GM18526 (cell line): ENCODE results near the gene ACAP2.

Source experiments
- POLR2A ChIP-seq: IDR thresholded peaks from 3 replicates; pipeline ENCODE4 v1.6.1; 2011; ENCODE audit not compliant: insufficient read length; ENCODE audit errors: extremely low read depth

The ACAP2 gene

DNA sequence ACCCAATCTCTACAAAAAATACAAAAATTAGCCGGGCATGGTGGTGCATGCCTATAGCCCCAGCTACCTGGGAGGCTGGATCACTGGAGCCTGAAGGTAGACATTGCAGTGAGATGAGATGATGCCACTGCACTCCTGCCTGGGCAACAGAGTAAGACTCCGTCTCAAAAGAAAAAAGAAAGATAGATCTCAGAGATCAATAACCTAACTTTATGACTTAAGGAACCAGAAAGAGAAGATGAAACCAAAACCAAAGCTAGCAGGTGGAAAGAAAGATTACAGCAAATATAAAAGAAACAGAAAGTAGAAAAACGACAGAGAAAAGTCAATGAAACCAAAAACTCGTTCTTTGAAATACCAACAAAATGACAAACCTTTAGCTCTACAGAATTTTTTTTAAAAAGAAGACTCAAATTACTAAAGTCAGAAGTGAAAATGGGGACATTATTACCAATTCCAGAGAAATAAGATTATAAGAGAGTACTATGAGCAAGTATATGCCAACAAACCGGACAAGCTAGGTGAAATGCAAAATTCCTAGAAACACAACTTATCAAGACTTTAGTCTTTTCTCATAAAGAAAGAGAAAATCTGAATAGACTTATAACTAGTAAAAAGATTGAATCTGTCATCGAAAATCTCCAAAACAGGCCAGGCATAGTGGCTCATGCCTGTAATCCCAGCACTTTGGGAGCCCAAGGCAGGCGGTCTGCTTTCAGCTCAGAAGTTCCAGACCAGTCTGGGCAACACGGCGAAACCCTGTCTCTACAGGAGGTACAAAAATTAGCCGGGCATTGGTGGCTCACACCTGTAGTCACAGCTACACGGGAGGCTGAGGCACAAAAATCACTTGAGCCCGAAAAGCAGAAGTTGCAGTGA, 35.0 kb downstream of the ACAP2 start:
- TF ChIP-seq POLR2A, result no peak

- no peak for TF ChIP-seq POLR2A
Observed at GRCh38 chr3:195405651-195406050, 37.2 kb downstream of the ACAP2 start.

DNA sequence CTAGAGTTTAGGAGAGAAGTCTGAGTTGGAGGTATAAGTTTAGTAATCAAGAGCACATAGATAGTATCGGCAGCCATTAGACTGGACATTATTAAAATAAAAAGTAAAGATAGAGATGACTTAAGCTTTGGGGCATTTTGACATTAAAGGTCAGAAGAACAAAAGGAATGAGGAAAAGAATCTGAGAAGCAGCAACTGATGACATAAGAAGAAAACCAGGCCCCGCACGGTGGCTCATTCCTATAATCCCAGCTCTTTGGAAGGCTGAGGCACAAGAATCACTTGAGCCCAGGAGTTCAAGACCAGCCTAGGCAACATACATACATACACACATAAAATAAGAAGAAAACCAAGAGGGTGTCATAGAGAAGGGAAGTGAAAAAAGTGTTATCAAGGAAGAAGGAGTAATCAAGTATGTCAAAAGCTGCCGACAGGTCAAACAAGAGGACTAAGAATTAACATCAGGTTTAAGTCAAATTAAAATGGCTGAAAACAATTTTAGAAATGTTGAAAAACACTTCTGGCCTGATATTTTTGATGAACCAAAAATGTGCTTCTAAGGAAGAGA, 38.9 kb downstream of the ACAP2 start:
- no peak for TF ChIP-seq POLR2A

DNA sequence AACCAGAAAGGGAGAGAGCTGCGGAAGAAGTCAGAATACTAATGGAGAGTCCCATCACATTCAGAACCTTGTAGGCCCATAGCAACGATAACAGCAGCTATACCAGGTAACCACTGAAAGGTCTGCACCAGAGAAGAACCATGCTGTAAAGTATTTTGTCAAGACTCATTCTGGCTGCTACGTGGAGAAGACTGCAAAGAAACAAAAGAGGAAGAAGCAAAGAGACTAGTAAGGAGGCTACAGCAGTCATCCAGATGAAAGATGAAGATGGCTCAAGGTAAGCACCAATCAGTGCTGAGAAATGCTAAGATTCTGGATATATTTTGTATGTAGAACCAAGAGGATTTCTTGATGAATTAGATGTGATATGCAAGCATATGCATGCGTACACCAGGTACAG, 39.6 kb downstream of the ACAP2 start:
- TF ChIP-seq POLR2A, result no peak

DNA sequence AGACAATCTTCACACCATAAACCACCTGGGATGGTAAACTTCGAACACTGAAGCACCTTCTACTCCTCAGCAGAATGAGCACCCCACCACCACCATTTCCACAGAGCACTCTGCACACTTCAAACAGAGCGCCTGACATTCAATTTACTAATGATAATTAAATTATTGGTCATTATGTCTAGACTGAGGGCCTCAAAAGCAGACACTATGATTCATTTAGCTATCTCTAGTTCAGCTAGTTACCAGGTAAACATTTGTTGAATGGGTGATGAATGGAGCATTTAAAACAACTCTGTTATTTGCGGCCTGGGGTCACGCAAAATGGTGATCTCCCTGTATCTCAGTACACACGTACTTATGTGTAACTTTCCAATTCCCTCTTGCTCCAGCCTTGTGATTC, 40.9 kb downstream of the ACAP2 start:
- TF ChIP-seq POLR2A, result no peak

DNA sequence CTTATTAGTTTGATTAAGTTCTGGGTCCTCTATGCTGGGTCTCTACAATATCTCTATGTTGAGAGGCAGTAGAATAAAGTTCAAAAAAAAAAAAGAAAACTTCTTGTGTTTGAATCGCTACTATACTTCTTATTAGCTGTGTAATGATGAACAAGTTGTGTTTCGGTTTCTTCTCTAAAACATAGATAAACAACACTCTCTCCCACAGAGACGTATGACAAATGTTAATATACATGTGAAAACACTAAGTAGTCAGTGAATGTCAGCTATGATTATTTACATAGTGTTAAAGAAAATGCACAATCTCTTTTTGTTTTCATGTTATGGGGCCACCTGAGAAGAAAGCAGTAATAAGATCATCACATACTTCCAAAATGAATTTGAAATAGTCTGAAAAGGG, 45.3 kb downstream of the ACAP2 start:
- TF ChIP-seq POLR2A, result no peak

- no peak for TF ChIP-seq POLR2A
Observed at GRCh38 chr3:195395208-195395816, 47.5 kb downstream of the ACAP2 start.

GRCh38 chr3:195394700-195395099, 48.1 kb downstream of the ACAP2 start:
- TF ChIP-seq POLR2A, result no peak

GRCh38 chr3:195394024-195394423, 48.8 kb downstream of the ACAP2 start:
- no peak for TF ChIP-seq POLR2A

- no peak for TF ChIP-seq POLR2A
Observed at GRCh38 chr3:195388380-195388779, 54.4 kb downstream of the ACAP2 start.

GRCh38 chr3:195386739-195387138, 56.1 kb downstream of the ACAP2 start:
- no peak for TF ChIP-seq POLR2A

GRCh38 chr3:195385526-195385925, 57.3 kb downstream of the ACAP2 start:
- no peak for TF ChIP-seq POLR2A

- no peak for TF ChIP-seq POLR2A
Observed at GRCh38 chr3:195384952-195385351, 57.9 kb downstream of the ACAP2 start.

- TF ChIP-seq POLR2A, result no peak
Observed at GRCh38 chr3:195372220-195372619, 70.6 kb downstream of the ACAP2 start.

DNA sequence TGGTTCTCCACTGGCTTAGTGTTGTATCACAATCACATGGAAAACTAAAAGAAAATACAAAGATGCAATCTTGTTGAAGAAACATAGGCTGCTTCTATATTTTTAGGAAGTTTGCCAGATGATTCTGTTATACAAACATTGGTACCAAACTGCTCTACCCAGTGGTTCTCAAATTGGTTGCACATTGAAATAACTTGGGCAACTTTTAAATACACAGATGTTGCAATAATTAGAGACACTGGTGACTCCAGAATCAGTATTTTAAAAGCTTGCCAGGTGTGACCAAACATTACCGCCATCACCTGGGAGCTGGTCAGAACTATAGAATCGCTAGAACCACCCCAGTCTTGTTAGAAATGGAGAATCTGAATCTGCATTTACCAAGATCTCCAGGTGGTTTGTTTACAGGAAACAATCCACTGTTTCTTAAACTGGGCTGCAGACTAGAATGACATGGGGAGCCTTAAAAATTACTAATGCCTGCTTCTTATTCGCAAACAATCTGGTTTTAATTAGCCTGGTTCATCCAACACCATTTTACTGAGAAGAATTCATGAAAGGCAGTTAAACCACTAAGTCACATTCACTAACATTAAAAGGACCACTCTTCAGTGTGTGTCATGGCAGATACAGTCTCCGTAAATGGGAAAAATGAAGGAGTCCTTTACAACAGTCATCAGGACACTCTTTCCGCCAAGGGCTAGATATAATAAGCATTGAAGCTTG, 76.5 kb downstream of the ACAP2 start:
- TF ChIP-seq POLR2A, result no peak

DNA sequence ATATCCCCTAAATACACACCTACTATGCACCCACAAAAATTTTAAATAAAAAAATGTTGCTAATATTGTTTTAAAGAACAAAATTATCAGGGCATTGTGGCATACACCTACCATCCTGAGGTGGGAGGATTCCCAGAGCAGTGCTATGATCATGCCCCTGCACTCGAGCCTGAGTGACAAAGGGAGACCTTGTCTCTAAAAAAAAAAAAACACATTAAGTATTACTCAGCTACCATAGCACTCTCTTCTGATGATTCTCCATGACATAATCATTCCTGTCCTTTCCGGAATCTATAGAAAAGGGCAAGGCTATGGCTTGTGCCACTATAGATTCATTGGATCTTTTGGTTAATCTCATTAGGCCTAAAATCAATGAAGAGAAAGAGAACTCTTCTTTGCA, 77.4 kb downstream of the ACAP2 start:
- TF ChIP-seq POLR2A, result no peak
